Neural crest cell (in vitro differentiated cells): ENCODE data around the gene MRPS23. TPM values are rescaled to one million over a fixed set of nuclear protein-coding genes. Genes with fewer than 3 reads are reported as not detected.

Source experiments
- DNase-seq: peaks from one replicate; pipeline ENCODE4 v3.0.0; 2021; ENCODE audit warnings: low read depth, mixed read lengths, low spot score
- H3K27ac Mint-ChIP-seq: one replicate; pipeline ENCODE4 v1.8.0; 2021; ENCODE audit warnings: mild to moderate bottlenecking, mixed read lengths; ENCODE audit not compliant: unreplicated experiment
- H3K27me3 Mint-ChIP-seq: 2 replicates; pipeline ENCODE4 v1.8.0; 2021; ENCODE audit warnings: low read depth, mild to moderate bottlenecking, mixed read lengths
- H3K36me3 Mint-ChIP-seq: 2 replicates; pipeline ENCODE4 v1.8.0; 2021; ENCODE audit warnings: low read depth, mild to moderate bottlenecking, mixed read lengths
- H3K4me1 Mint-ChIP-seq: 2 replicates; pipeline ENCODE4 v1.8.0; 2021; ENCODE audit warnings: mixed read lengths
- H3K4me3 Mint-ChIP-seq: one replicate; pipeline ENCODE4 v1.8.0; 2021; ENCODE audit warnings: mild to moderate bottlenecking, mixed read lengths
- H3K9me3 Mint-ChIP-seq: 2 replicates; pipeline ENCODE4 v1.8.0; 2021; ENCODE audit warnings: mixed read lengths
- total RNA-seq: library from RNA; stranded (reverse); gene quantifications from 2 replicates; pipeline ENCODE4 v1.2.1, GENCODE V29; 2021
- TF ChIP-seq, protein P1 (sequence below): fragments of 200-600 bp; sonication (generic); conservative IDR thresholded peaks from 2 replicates; pipeline ENCODE4 v1.5.0; 2021; ENCODE audit warnings: antibody characterized with exemption, mild to moderate bottlenecking

Gene MRPS23
- total RNA-seq, 1 donor from 2014 or later = 63.0 TPM

DNA sequence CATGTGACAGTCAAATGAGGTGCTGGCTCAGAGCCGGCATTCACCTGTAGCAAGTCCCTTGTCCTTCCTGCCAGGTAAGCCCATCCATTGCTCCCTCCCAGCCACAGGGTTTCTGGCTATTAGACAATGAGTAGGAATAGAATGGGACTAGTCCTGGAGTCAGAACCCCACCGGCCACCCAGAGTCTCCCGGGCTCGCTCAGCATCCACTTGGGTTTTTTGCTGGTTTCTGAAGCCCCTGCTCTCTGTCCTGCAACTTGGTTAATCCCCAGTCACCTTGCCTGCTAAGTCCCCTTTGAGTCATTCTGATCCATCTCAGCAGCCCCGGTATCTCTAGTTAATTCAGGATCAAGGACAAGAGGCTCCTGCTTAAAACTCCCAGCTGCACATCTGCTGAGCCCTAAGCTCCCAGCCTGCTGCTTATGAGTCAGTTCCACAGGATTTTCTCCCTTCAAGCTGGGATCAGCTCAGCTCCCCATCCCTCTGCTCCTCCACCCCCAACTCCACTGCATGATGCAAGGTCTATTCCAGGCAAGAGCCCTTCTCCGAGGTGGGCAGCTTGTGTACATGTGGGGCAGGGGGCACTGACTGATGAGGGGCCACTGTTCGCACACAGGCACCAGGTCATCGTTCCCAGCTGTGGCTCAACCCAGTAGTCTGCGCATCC, 19.9 kb upstream of the MRPS23 start:
- H3K4me1 Mint-ChIP-seq = peaks cover 63% of the 10 kb centered on the region
- H3K4me3 Mint-ChIP-seq = no peak overlapping the region
- H3K36me3 Mint-ChIP-seq = peaks cover 28% of the 10 kb centered on the region
- H3K27ac Mint-ChIP-seq = no peak overlapping the region
- no peak for DNase-seq
- no peaks in the 10 kb centered on the region for H3K27me3 Mint-ChIP-seq
- H3K9me3 Mint-ChIP-seq = no peaks in the 10 kb centered on the region
- TF ChIP-seq, protein P1, sequence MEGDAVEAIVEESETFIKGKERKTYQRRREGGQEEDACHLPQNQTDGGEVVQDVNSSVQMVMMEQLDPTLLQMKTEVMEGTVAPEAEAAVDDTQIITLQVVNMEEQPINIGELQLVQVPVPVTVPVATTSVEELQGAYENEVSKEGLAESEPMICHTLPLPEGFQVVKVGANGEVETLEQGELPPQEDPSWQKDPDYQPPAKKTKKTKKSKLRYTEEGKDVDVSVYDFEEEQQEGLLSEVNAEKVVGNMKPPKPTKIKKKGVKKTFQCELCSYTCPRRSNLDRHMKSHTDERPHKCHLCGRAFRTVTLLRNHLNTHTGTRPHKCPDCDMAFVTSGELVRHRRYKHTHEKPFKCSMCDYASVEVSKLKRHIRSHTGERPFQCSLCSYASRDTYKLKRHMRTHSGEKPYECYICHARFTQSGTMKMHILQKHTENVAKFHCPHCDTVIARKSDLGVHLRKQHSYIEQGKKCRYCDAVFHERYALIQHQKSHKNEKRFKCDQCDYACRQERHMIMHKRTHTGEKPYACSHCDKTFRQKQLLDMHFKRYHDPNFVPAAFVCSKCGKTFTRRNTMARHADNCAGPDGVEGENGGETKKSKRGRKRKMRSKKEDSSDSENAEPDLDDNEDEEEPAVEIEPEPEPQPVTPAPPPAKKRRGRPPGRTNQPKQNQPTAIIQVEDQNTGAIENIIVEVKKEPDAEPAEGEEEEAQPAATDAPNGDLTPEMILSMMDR = no peak

DNA sequence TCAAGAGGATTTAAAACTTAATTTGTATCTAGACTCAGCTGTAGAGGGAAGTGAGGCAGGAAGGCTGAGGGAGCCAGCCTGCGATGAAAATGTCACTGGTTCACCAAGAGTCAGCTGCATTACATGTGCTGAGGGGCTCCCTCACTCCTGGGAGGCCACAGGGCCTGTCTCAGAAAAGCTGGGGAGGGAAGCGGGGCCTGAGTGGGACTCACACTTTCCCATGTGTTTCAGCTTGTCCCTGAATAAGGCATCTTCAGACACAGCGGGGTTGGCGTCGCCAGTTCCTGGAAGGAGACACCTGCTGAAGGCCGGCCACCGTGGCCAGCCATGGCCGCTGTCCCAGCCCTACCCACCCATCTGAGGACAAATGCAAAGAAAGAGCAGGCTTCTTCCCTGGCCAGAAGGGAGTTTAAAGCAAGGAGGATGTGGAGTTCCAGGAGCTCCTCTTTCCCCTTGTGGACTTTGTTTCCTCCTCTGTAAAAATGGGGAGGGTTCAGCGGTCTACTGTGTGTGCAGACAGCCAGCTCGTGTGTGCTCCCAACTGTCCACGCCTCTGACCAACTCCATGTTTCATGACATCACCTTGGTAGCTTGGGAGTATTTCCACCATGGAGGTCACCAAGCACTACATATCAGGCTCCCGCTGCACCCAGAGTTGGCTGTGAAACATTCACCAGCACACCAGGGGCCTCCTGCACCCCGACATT, 19.2 kb upstream of the MRPS23 start:
- Mint-ChIP-seq H3K9me3 (no peaks in the 10 kb centered on the region), H3K27ac (peak overlapping the region; percentile 71), H3K36me3 (peaks cover 34% of the 10 kb centered on the region), H3K4me1 (peaks cover 63% of the 10 kb centered on the region), H3K4me3 (peak overlapping the region; percentile 32), H3K27me3 (no peaks in the 10 kb centered on the region)
- TF ChIP-seq, protein P1 = no peak
- no peak for DNase-seq

DNA sequence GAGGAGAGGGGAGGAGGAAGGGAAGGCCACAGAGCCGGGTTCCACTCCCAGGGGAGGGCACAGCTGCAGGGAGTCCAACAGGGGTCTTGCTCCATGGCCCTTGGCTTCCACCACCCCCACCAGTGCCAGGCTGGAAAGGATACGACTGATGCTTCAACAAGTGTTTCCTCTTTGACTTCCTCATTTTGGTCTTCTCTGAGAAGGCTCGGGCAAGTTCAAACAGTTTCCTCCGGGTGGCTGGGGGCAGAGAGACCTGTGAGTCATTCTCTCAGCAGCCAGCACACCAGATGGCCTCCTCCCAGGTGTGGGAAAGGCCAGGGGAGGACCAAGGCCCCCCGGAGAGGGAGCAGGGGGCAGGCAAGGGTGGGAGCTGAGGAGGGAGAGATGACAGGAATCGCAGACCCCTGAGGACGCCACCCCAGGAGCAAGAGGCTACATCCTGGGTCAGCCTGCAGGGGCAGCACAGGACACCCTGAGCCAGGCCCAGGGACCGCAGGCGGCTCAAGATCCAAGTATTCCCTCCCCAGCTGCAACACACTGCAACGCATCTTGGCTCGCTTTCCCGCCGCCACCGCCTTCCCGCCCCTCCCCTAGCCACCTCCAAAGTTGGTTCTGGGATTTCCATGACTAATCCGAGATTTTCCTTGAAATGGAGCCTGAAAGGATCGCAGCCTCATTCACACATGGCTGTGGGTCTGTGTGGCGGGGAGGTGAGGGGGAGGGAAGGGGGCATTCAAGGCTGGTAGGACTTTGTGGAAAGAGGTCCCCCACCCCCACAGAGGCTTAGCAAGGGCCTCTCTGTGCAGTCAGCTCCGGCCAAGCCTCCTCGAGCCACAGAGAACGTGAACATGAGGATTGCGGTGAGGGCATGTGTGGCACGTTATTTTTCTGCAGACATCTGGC, 18.4 kb upstream of the MRPS23 start:
- H3K4me3 Mint-ChIP-seq = peak overlapping the region; percentile 32
- no peaks in the 10 kb centered on the region for H3K9me3 Mint-ChIP-seq
- TF ChIP-seq, protein P1 = peak; percentile 49
- H3K27ac Mint-ChIP-seq = peak overlapping the region; percentile 86
- peaks cover 61% of the 10 kb centered on the region for H3K4me1 Mint-ChIP-seq
- peaks cover 34% of the 10 kb centered on the region for H3K36me3 Mint-ChIP-seq
- DNase-seq = no peak
- no peaks in the 10 kb centered on the region for H3K27me3 Mint-ChIP-seq

DNA sequence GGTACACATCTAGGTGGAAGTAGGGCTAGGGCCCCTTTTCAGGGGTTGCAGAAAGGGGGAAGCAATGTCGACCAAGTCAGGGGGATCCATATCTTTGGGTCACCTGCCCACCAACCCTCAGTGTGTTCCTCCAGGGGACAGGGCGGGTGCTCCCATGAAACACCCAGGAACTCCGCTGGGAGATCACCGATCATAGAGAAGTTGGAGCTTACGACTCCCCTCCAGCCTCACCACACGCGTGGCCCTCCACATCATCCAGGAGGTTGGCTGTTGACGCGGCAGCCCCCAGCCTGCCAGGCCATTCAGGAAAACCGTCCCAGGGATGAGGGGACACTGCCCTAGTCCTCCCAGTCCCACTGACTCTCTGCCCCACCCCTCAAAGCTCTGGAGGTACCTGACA, 17.3 kb upstream of the MRPS23 start:
- peaks cover 66% of the 10 kb centered on the region for H3K4me1 Mint-ChIP-seq
- H3K27ac Mint-ChIP-seq = no peak overlapping the region
- H3K9me3 Mint-ChIP-seq = no peaks in the 10 kb centered on the region
- TF ChIP-seq, protein P1 = no peak
- no peak for DNase-seq
- no peaks in the 10 kb centered on the region for H3K27me3 Mint-ChIP-seq
- no peak overlapping the region for H3K4me3 Mint-ChIP-seq
- H3K36me3 Mint-ChIP-seq = peaks cover 30% of the 10 kb centered on the region

GRCh38 chr17:57866723-57867122, 16.9 kb upstream of the MRPS23 start:
- no peak for DNase-seq
- Mint-ChIP-seq H3K4me3 (no peak overlapping the region), H3K9me3 (no peaks in the 10 kb centered on the region), H3K27me3 (no peaks in the 10 kb centered on the region), H3K27ac (no peak overlapping the region), H3K4me1 (peaks cover 64% of the 10 kb centered on the region), H3K36me3 (peaks cover 28% of the 10 kb centered on the region)
- TF ChIP-seq, protein P1 = no peak
